Small intestine (tissue), 7 donors: ENCODE data around the gene SPOCD1. TPM values are rescaled to one million over a fixed set of nuclear protein-coding genes. Genes with fewer than 3 reads are reported as not detected.
A peak's percentile ranks its signal among the peaks of the same experiment; 100 is the strongest.

Experiments used
- DNase-seq, 2 donors: peaks; one replicate each; pipeline versions ENCODE4 v3.0.0 to v3.0.0-alpha.2; 2013
- FAIRE-seq: peaks from 2 replicates; lab custom pipeline; 2012; peaks lifted over from hg19 to GRCh38; lab: Jason Lieb, UNC
- H3K27ac ChIP-seq, 3 donors: one replicate each; pipeline ENCODE4 v1.5.1; 2013; ENCODE audit warnings: low read length in 2 of 3, mild to moderate bottlenecking in 2 of 3, control low read depth in 1 of 3, inconsistent platforms in 1 of 3, low read depth in 1 of 3, moderate library complexity in 1 of 3
- H3K27me3 ChIP-seq, 3 donors: one replicate each; pipeline ENCODE4 v1.6.1; 2013; ENCODE audit warnings: low read length in 3 of 3, inconsistent platforms in 1 of 3; ENCODE audit not compliant: control insufficient read depth in 3 of 3, insufficient read depth in 3 of 3
- H3K36me3 ChIP-seq, 3 donors: one replicate each; pipeline ENCODE4 v1.6.1; 2013; ENCODE audit warnings: low read length in 3 of 3, inconsistent platforms in 1 of 3, low read depth in 1 of 3, mild to moderate bottlenecking in 1 of 3, moderate library complexity in 1 of 3; ENCODE audit not compliant: control insufficient read depth in 3 of 3, insufficient read depth in 2 of 3
- H3K4me1 ChIP-seq, 3 donors: one replicate each; pipeline ENCODE4 v1.6.1; 2013; ENCODE audit warnings: low read length in 2 of 3, inconsistent platforms in 1 of 3, low read depth in 1 of 3, mild to moderate bottlenecking in 1 of 3, moderate library complexity in 1 of 3; ENCODE audit not compliant: control insufficient read depth in 3 of 3, insufficient read depth in 2 of 3
- H3K4me3 ChIP-seq, 3 donors: one replicate each; pipeline ENCODE4 v1.5.1; 2013; ENCODE audit warnings: low read length in 3 of 3, control low read depth in 1 of 3, inconsistent platforms in 1 of 3, low read depth in 1 of 3, mild to moderate bottlenecking in 1 of 3, moderate library complexity in 1 of 3
- H3K9me3 ChIP-seq, 2 donors: one replicate each; pipeline ENCODE4 v1.6.1; 2013; ENCODE audit warnings: low read depth in 1 of 2, low read length in 1 of 2; ENCODE audit not compliant: control insufficient read depth in 2 of 2, insufficient read depth in 1 of 2
- WGBS, 3 donors: extraction: QIAGEN DNeasy Blood & Tissue Kit; methylation state at CpG; one replicate each; pipeline ENCODE4 v1.1.7; 2013; 5-methylcytosine and 5-hydroxymethylcytosine counted together
- polyA plus RNA-seq, 4 donors: library from polyadenylated mRNA; stranded (reverse) in 3 of 4; unstranded in 1 of 4; fragments of 200-250 nt in 3 of 4; fragments of 120-200 nt in 1 of 4; gene quantifications; one replicate each; pipeline versions ENCODE4 v1.2.1 to v1.2.3, GENCODE V29; 2013
- donor health status: healthy with polysubstance abuse.
- donor health status: control.
- donor health status: control.
- donor health status: Bipolar disorder and iron deficiency.
- donor health status: healthy.

SPOCD1 gene
- polyA plus RNA-seq, 4 donors = 0.81 to 2.0 (median 1.1) TPM; not detected in 1

DNA sequence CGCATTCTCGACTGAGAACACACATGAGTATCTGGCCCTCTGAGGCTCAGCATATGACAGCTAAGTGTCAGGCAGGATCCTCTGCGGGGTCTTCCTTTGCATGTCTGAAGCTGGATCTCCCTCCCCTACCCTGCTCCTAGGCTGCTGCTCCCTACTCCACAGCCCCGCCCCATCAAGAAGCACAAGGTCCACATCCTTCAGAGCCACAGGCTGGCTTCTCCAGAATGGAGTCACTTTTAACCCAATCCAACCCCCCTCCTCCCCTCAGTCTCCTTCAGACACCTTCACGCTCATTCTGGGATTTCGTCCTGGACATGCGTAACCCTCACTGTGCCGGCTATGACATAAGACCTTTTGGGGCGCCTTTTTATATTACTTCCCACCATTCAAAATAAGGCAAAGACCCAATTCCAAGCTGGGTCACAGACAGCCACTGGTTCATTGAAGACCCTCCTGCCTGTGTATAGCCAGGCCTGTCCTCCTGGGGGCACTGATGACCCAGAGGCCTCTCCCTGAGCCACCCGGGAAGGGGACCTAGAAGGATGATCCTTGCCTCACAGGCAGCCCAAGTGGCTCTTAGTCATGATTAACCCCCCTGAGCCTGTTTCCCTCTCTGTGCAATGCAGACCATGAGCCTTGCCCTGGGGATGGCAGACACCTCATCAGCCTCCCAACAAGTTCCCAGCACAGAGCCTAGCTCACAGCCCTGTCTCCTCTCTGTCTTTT is 56.4 kb downstream of the SPOCD1 start:
- H3K9me3 ChIP-seq = no peaks in the 10 kb centered on the region
- FAIRE-seq = no peak
- H3K27me3 ChIP-seq = peaks cover 0 to 34% (median 4%) of the 10 kb centered on the region in 3 donors
- peak; percentile 78 to 82 for DNase-seq
- peak overlapping the region in 1 of 3 donors; percentile 76 for H3K27ac ChIP-seq
- peaks cover 0 to 21% (median 0%) of the 10 kb centered on the region in 3 donors for H3K36me3 ChIP-seq
- WGBS, 3 donors = 18 to 62% (median 39%) methylated on average over 10 of the region's 10 CpGs
- H3K4me1 ChIP-seq = peaks cover 0 to 58% (median 3%) of the 10 kb centered on the region in 3 donors
- H3K4me3 ChIP-seq = peak overlapping the region in 1 of 3 donors; percentile 74

DNA sequence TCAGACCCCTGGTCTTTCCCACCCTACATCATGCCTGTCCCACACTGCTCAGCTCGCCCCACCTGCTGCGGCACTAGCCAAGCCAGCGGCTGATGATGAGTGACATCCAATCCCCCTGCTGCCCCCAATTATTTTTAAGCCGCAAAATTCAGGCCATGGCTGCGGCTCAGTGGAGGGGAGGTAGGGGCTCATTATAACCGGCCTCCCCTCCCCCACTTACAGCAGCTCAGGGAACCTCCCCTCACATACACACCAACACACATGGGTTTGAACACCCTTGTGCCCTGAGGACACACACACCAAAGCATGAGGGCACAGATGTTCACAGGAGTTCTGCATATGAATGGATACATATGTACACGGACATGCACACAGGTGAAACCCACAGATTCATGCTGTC is 57.0 kb downstream of the SPOCD1 start:
- FAIRE-seq (no peak), DNase-seq (no peak)
- Histone ChIP-seq H3K27ac (no peak overlapping the region), H3K9me3 (no peaks in the 10 kb centered on the region), H3K4me1 (peaks cover 2 to 63% (median 6%) of the 10 kb centered on the region in 3 donors), H3K4me3 (no peak overlapping the region), H3K27me3 (peaks cover 0 to 33% (median 4%) of the 10 kb centered on the region in 3 donors), H3K36me3 (peaks cover 0 to 25% (median 0%) of the 10 kb centered on the region in 3 donors)
- WGBS, 3 donors = 67 to 85% (median 75%) methylated on average over 7 of the region's 7 CpGs

DNA sequence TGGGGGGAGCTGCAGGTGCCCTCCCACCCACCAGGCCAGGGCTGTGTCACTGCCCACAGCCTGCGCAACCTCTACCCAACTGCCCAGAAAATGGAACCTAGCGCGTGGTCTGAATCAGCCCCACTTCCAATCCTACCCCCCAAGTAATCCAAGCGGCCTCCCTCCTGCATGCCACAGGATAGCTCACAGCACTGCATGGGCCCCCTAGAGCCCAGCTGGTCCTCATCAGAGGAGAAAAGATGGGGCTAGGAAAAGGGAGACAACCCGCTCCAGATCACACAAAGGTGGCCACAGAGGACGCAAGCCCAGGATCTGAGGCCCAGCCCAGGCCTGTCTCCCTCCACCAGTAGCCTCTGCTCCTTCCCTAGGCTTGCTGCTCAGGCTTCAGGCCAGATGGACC is 57.8 kb downstream of the SPOCD1 start:
- FAIRE-seq (no peak), DNase-seq (no peak)
- H3K27me3 ChIP-seq = peaks cover 0 to 26% (median 4%) of the 10 kb centered on the region in 3 donors
- no peaks in the 10 kb centered on the region for H3K9me3 ChIP-seq
- no peak overlapping the region for H3K27ac ChIP-seq
- peaks cover 0 to 25% (median 0%) of the 10 kb centered on the region in 3 donors for H3K36me3 ChIP-seq
- 91 to 95% (median 94%) methylated on average over 6 of the region's 6 CpGs for WGBS, 3 donors
- H3K4me1 ChIP-seq = peaks cover 6 to 66% (median 7%) of the 10 kb centered on the region in 3 donors
- H3K4me3 ChIP-seq = no peak overlapping the region

DNA sequence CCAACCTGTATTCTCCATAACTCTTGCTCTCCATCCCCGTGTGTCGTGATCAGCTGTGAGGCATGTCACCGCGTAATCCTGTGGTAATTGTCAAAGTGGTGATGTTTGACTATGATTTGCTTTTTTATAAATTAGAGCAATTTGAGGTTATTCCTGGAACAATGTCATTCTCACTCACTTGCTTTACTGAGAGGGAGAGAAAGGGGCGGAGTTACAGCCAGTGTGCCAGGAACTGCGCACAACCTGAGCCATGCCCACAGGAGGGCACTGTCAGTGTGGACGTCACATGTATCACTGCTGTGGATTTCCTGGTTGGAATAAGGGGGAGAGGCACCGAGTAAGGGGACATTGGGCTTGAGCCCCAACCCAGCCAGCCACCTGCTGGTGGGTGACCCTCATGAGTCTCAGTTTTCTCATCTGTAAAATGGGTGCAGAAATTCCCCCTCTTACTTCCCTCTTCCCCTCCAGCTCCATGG is 58.6 kb downstream of the SPOCD1 start:
- WGBS, 3 donors = 71 to 88% (median 79%) methylated on average over 8 of the region's 8 CpGs
- FAIRE-seq (no peak), DNase-seq (peak in 1 of 2 donors; percentile 42)
- Histone ChIP-seq H3K27ac (no peak overlapping the region), H3K27me3 (peaks cover 0 to 19% (median 3%) of the 10 kb centered on the region in 3 donors), H3K36me3 (peaks cover 0 to 30% (median 0%) of the 10 kb centered on the region in 3 donors), H3K9me3 (no peaks in the 10 kb centered on the region), H3K4me3 (no peak overlapping the region), H3K4me1 (peaks cover 6 to 67% (median 8%) of the 10 kb centered on the region in 3 donors)

DNA sequence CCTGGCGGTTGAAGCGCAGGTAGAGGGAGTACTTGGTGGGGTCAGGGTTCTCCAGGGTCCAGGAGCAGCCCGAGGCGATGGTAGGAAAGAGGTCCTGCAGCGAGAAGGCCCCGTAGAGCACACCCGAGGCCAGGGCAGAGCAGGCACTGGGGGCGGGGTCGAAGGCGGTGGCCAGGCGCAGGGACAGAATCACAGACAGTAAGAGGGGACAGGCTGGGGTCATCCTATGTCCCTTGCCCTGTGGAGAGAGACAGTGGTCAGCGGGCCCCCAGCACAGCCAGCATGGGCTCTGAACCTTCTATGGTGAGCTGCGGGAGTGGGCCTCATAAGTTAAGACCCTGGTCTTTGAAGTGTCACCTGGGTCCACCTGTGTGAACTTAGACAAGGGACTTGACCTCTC is 59.2 kb downstream of the SPOCD1 start:
- H3K4me3 ChIP-seq = no peak overlapping the region
- DNase-seq = no peak
- H3K4me1 ChIP-seq = peaks cover 6 to 68% (median 8%) of the 10 kb centered on the region in 3 donors
- peaks cover 0 to 30% (median 0%) of the 10 kb centered on the region in 3 donors for H3K36me3 ChIP-seq
- 87 to 92% (median 92%) methylated on average over 13 of the region's 13 CpGs for WGBS, 3 donors
- no peaks in the 10 kb centered on the region for H3K9me3 ChIP-seq
- H3K27ac ChIP-seq = no peak overlapping the region
- peaks cover 0 to 12% (median 0%) of the 10 kb centered on the region in 3 donors for H3K27me3 ChIP-seq
- FAIRE-seq = no peak

DNA sequence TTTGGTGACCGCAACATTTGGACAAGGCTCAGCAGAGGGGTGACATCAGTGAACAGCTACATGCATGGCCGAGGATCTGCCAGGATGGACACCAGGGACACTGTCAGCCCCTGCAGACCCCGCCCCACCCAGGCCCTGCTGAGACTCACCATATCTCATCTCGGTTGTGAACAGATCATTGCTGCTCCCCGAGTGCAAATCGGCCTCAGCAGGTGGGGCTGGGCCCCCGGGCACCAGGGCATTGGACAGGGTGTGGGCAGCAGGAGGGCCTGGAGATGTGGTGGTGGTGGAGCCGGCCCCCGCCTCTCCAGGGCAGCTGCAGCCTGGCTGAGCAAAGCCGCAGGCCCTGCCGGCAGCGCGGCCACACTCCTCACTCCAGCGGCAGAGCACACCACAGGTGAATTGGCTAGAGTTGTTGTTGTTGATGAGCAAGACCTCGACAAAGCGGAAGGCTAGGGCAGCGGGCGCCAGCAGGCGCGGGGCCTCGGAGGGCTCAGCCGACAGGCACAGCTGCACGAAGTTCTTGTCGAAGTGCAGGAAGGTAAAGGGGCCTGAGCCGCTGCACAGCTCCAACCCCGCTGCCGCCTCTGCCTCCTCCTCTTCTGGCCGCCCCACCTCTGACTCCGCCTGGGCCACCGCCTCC is 59.9 kb downstream of the SPOCD1 start:
- Histone ChIP-seq H3K27ac (no peak overlapping the region), H3K27me3 (peaks cover 0 to 6% (median 0%) of the 10 kb centered on the region in 3 donors), H3K9me3 (no peaks in the 10 kb centered on the region), H3K4me3 (no peak overlapping the region), H3K36me3 (peaks cover 0 to 30% (median 0%) of the 10 kb centered on the region in 3 donors), H3K4me1 (peaks cover 6 to 67% (median 8%) of the 10 kb centered on the region in 3 donors)
- 80 to 87% (median 83%) methylated on average over 26 to 30 of the region's 30 CpGs for WGBS, 3 donors
- FAIRE-seq (no peak), DNase-seq (no peak)

GRCh38 chr1:31755197-31755611 is 60.6 kb downstream of the SPOCD1 start:
- Histone ChIP-seq H3K4me3 (no peak overlapping the region), H3K4me1 (peaks cover 6 to 72% (median 8%) of the 10 kb centered on the region in 3 donors), H3K27ac (no peak overlapping the region), H3K9me3 (no peaks in the 10 kb centered on the region), H3K36me3 (peaks cover 0 to 30% (median 0%) of the 10 kb centered on the region in 3 donors), H3K27me3 (peaks cover 0 to 4% (median 0%) of the 10 kb centered on the region in 3 donors)
- FAIRE-seq = no peak
- no peak for DNase-seq
- WGBS, 3 donors = 61 to 80% (median 67%) methylated on average over 9 of the region's 9 CpGs

- no peak overlapping the region for H3K27ac ChIP-seq
- 50 to 77% (median 63%) methylated on average over 15 of the region's 15 CpGs for WGBS, 3 donors
- FAIRE-seq = no peak
- H3K4me1 ChIP-seq = peaks cover 6 to 70% (median 8%) of the 10 kb centered on the region in 3 donors
- H3K36me3 ChIP-seq = peaks cover 0 to 30% (median 0%) of the 10 kb centered on the region in 3 donors
- H3K4me3 ChIP-seq = no peak overlapping the region
- H3K9me3 ChIP-seq = no peaks in the 10 kb centered on the region
- no peaks in the 10 kb centered on the region for H3K27me3 ChIP-seq
- no peak for DNase-seq
Measured at GRCh38 chr1:31754397-31754796, 61.4 kb downstream of the SPOCD1 start.
